ENCODE results near the gene CENPT. TPM values are rescaled to one million over a fixed set of nuclear protein-coding genes. Genes with fewer than 3 reads are reported as not detected.
A peak's percentile ranks its signal among the peaks of the same experiment; 100 is the strongest.

The CENPT gene
- total and polyA plus RNA-seq, 2 of the 13 experiments (the other 11 are each of a cell fraction or from before 2014, with no cell fraction given): 40.9 to 43.3 TPM

DNA sequence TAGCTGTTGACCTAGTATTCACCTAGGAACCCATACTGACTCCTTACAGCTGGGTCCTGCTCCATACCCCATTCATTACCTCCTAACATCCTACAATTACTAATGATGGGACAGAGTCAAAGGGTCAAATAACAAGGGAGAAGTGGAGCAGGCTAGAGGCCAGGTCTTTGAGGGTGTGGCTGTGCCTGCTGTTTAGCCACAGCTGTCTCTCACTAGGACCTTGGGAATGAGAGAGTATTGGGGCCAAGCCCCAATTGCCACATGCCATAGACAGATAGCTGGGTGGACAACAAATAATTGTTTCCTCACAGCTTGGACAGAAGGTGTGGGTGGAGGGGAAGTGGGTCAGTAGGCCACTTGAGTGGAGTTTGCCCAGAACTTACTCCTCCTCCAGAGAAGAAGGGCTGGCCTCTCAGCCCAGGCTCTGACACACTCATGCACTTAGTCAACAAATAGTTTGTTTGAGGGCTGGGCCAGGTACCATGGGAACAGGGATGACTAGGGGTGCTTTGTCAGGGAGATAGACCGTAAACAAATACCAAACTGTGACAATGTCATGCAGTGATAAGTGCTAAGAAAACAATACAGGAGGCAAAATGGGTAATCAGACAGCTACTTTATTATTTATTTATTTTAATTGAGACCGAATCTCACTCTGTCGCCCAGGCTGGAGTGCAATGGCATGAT, 10.2 kb upstream of the CENPT start (continued):
- TF ChIP-seq ZBTB4 (CRISPR knock-in tag; IDR thresholded peaks at IDR 0.05; ENCODE audit: borderline replicate concordance) (no peak), PHF8 (CRISPR knock-in tag; IDR thresholded peaks at IDR 0.05) (no peak), ZFY (CRISPR knock-in tag; IDR thresholded peaks at IDR 0.05) (0 out of 2 replicates have a peak, but pooled peaks have one; percentile 25), MZF1 (CRISPR knock-in tag; IDR thresholded peaks at IDR 0.05; ENCODE audit: borderline replicate concordance) (no peak), RBM22 (optimal IDR thresholded peaks at IDR 0.05; ENCODE audit: low read length) (peak; percentile 89), ZBTB7B (CRISPR knock-in tag; IDR thresholded peaks at IDR 0.05) (0 out of 2 replicates have a peak, but pooled peaks have one; percentile 21), MIXL1 (CRISPR knock-in tag; IDR thresholded peaks at IDR 0.05) (peak; percentile 40; the same call in 1 of the 2 replicates), ZNF605 (CRISPR knock-in tag; IDR thresholded peaks at IDR 0.05) (peak; percentile 75; the same call in 1 of the 2 replicates), TBL1XR1 (IDR thresholded peaks at IDR 0.05; ENCODE audit: borderline replicate concordance, low read length, partially characterized antibody) (peak; percentile 86), SMAD3 (CRISPR knock-in tag; IDR thresholded peaks at IDR 0.05) (peak; percentile 66; the same call in 1 of the 2 replicates), CBX5 (CRISPR knock-in tag; IDR thresholded peaks at IDR 0.05; ENCODE audit: borderline replicate concordance) (peak; percentile 52; the same call in 1 of the 2 replicates), ZIK1 (CRISPR knock-in tag; IDR thresholded peaks at IDR 0.05; ENCODE audit: borderline replicate concordance, low read depth) (no peak), RBFOX2 (IDR thresholded peaks at IDR 0.05; ENCODE audit: low read depth, low read length) (no peak), GLI4 (CRISPR knock-in tag; IDR thresholded peaks at IDR 0.05; ENCODE audit: borderline replicate concordance) (no peak), ZFP82 (CRISPR knock-in tag; IDR thresholded peaks at IDR 0.05; ENCODE audit: borderline replicate concordance) (no peak), ZNF883 (CRISPR knock-in tag; IDR thresholded peaks at IDR 0.05; ENCODE audit: not compliant biosample characterization) (no peak), MAZ (IDR thresholded peaks at IDR 0.05; ENCODE audit: borderline replicate concordance, low read depth, low read length) (peak; percentile 42; the same call in 1 of the 2 replicates), MAZ (CRISPR knock-in tag; IDR thresholded peaks at IDR 0.05; ENCODE audit: low read depth) (0 out of 2 replicates have a peak, but pooled peaks have one; percentile 43), SAFB2 (CRISPR knock-in tag; IDR thresholded peaks at IDR 0.05; ENCODE audit: borderline replicate concordance, low read depth) (peak; percentile 68; the same call in 1 of the 2 replicates)
- TF ChIP-seq, protein P1, sequence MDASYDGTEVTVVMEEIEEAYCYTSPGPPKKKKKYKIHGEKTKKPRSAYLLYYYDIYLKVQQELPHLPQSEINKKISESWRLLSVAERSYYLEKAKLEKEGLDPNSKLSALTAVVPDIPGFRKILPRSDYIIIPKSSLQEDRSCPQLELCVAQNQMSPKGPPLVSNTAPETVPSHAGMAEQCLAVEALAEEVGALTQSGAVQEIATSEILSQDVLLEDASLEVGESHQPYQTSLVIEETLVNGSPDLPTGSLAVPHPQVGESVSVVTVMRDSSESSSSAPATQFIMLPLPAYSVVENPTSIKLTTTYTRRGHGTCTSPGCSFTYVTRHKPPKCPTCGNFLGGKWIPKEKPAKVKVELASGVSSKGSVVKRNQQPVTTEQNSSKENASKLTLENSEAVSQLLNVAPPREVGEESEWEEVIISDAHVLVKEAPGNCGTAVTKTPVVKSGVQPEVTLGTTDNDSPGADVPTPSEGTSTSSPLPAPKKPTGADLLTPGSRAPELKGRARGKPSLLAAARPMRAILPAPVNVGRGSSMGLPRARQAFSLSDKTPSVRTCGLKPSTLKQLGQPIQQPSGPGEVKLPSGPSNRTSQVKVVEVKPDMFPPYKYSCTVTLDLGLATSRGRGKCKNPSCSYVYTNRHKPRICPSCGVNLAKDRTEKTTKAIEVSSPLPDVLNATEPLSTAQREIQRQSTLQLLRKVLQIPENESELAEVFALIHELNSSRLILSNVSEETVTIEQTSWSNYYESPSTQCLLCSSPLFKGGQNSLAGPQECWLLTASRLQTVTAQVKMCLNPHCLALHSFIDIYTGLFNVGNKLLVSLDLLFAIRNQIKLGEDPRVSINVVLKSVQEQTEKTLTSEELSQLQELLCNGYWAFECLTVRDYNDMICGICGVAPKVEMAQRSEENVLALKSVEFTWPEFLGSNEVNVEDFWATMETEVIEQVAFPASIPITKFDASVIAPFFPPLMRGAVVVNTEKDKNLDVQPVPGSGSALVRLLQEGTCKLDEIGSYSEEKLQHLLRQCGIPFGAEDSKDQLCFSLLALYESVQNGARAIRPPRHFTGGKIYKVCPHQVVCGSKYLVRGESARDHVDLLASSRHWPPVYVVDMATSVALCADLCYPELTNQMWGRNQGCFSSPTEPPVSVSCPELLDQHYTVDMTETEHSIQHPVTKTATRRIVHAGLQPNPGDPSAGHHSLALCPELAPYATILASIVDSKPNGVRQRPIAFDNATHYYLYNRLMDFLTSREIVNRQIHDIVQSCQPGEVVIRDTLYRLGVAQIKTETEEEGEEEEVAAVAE (CRISPR knock-in tag; IDR thresholded peaks at IDR 0.05; ENCODE audit: borderline replicate concordance): peak; percentile 62; the same call in 1 of the 2 replicates
- TF ChIP-seq, protein P2, sequence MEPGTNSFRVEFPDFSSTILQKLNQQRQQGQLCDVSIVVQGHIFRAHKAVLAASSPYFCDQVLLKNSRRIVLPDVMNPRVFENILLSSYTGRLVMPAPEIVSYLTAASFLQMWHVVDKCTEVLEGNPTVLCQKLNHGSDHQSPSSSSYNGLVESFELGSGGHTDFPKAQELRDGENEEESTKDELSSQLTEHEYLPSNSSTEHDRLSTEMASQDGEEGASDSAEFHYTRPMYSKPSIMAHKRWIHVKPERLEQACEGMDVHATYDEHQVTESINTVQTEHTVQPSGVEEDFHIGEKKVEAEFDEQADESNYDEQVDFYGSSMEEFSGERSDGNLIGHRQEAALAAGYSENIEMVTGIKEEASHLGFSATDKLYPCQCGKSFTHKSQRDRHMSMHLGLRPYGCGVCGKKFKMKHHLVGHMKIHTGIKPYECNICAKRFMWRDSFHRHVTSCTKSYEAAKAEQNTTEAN (CRISPR knock-in tag; conservative IDR thresholded peaks at IDR 0.05): peak; percentile 95
